DOHH2 (cell line): ENCODE results near the gene GLOD4.

ENCODE experiments used
- EZH2phosphoT487 ChIP-seq: fragments of 200-600 bp; sonication (generic); IDR thresholded peaks from 2 replicates; pipeline ENCODE4 v1.6.1; 2017; ENCODE audit warnings: borderline replicate concordance, mild to moderate bottlenecking, antibody characterized with exemption, low read length, moderate library complexity, mixed read lengths
- TF ChIP-seq, protein P1 (sequence below): fragments of 200-600 bp; sonication (generic); IDR thresholded peaks from one replicate; pipeline ENCODE4 v1.5.1; 2014; ENCODE audit warnings: antibody characterized with exemption, mild to moderate bottlenecking, low read depth, low read length; ENCODE audit not compliant: poor library complexity, severe bottlenecking

GRCh38 chr17:807523-808294, 25.6 kb upstream of the GLOD4 start:
- TF ChIP-seq, protein P1, sequence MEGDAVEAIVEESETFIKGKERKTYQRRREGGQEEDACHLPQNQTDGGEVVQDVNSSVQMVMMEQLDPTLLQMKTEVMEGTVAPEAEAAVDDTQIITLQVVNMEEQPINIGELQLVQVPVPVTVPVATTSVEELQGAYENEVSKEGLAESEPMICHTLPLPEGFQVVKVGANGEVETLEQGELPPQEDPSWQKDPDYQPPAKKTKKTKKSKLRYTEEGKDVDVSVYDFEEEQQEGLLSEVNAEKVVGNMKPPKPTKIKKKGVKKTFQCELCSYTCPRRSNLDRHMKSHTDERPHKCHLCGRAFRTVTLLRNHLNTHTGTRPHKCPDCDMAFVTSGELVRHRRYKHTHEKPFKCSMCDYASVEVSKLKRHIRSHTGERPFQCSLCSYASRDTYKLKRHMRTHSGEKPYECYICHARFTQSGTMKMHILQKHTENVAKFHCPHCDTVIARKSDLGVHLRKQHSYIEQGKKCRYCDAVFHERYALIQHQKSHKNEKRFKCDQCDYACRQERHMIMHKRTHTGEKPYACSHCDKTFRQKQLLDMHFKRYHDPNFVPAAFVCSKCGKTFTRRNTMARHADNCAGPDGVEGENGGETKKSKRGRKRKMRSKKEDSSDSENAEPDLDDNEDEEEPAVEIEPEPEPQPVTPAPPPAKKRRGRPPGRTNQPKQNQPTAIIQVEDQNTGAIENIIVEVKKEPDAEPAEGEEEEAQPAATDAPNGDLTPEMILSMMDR, result no peak
- no peak for TF ChIP-seq EZH2phosphoT487
